Measurements from ENCODE around the gene TBC1D8. TPM values are rescaled to one million over a fixed set of nuclear protein-coding genes. Genes with fewer than 3 reads are reported as not detected.
"Not testable (repeated sequence)": the region's sequence is repeated elsewhere in the genome, so short reads cannot be mapped to it uniquely, and the experiment has no call there.

The TBC1D8 gene
- total RNA-seq, 1 experiment from 2014 or later: 139 TPM

DNA sequence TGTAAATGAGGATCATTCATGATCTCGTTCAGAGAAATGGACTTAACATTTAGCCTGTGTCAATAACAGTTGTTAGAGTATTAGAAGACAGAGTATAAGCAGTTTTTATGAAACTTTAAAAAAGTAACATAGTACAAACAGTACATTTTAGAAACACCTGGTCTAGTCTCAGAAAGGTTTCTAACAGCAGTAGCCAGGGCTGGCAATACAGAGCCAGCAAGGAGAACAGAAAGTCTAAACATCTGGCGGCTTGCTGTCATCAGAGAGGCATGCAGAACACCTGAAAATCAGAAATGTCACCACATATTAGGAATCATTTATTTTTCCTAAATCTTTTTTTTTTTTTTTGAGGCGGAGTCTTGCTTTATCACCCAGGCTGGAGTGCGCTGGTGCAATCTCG is 99.0 kb downstream of the TBC1D8 start:
- TF ChIP-seq TCF7L2 (IDR thresholded peaks at IDR 0.05; ENCODE audit: low read depth, low read length) (no peak), CTCF (IDR thresholded peaks at IDR 0.05) (no peak), REST (IDR thresholded peaks at IDR 0.05; ENCODE audit: insufficient read depth in 1 of 2, low read depth in 2 of 2, low read length in 1 of 2) (no peak), POLR2AphosphoS5 (IDR thresholded peaks at IDR 0.05; ENCODE audit: low read depth, low read length) (no peak), SIN3A (IDR thresholded peaks at IDR 0.05; ENCODE audit: borderline replicate concordance, insufficient read depth, low read depth, low read length) (no peak)
- ChIA-PET POLR2A (interaction anchor here (0.6 kb wide), 1 partner anchor 129 kb away, joined by 6 read pairs; no protein-coding TSS in a partner anchor), CTCF (no interaction called here)
- in situ Hi-C loops (cut with HindIII; ENCODE audit: low pct_unique_long_range_greater_than_20kb, low sequenced_read_pairs) (no loop called here), intact Hi-C loops (cut with micrococcal nuclease; ENCODE audit: unreplicated experiment) (no loop called here)
- H3K36me3 ChIP-seq (ENCODE audit: control insufficient read depth, insufficient read depth, low read length): peaks cover 39% of the 10 kb centered on the region
- H3K27me3 ChIP-seq (ENCODE audit: control insufficient read depth, insufficient read depth, low read length): no peaks in the 10 kb centered on the region
- H3K4me1 ChIP-seq (ENCODE audit: control insufficient read depth, insufficient read depth, low read length): peaks cover 14% of the 10 kb centered on the region
- peak overlapping the region; percentile 15; the same call in 1 of the 2 replicates for H3K27ac ChIP-seq (ENCODE audit: low read length)
- DNase-seq (ENCODE audit: low read depth, low spot score) (no peak), ATAC-seq (no peak)
- H3K9me3 ChIP-seq (ENCODE audit: control insufficient read depth, insufficient read depth, low read depth, low read length): no peaks in the 10 kb centered on the region
- BruUV-seq (replicated peaks): no TSS peak
- no peak overlapping the region for H3K4me3 ChIP-seq (ENCODE audit: low read depth in 2 of 2, low read length in 2 of 2)

GRCh38 chr2:101050886-101051285 is 100.3 kb downstream of the TBC1D8 start:
- H3K27ac ChIP-seq (ENCODE audit: low read length); ATAC-seq; in situ Hi-C loops (cut with HindIII; ENCODE audit: low pct_unique_long_range_greater_than_20kb, low sequenced_read_pairs); H3K27me3 ChIP-seq (ENCODE audit: control insufficient read depth, insufficient read depth, low read length); intact Hi-C loops (cut with micrococcal nuclease; ENCODE audit: unreplicated experiment); H3K4me3 ChIP-seq (ENCODE audit: low read depth in 2 of 2, low read length in 2 of 2); H3K9me3 ChIP-seq (ENCODE audit: control insufficient read depth, insufficient read depth, low read depth, low read length); DNase-seq (ENCODE audit: low read depth, low spot score); POLR2A ChIA-PET: not testable (repeated sequence)
- Histone ChIP-seq H3K4me1 (ENCODE audit: control insufficient read depth, insufficient read depth, low read length) (peaks cover 14% of the 10 kb centered on the region), H3K36me3 (ENCODE audit: control insufficient read depth, insufficient read depth, low read length) (peaks cover 42% of the 10 kb centered on the region)
- CTCF ChIA-PET: interaction anchor here (0.6 kb wide), 1 partner anchor 96 kb away, joined by 3 read pairs; no protein-coding TSS in a partner anchor
- TSS peak; percentile 16 for BruUV-seq (replicated peaks)

- intact Hi-C loops (cut with micrococcal nuclease; ENCODE audit: unreplicated experiment): no loop called here
- Histone ChIP-seq H3K4me3 (ENCODE audit: low read depth in 2 of 2, low read length in 2 of 2) (no peak overlapping the region), H3K9me3 (ENCODE audit: control insufficient read depth, insufficient read depth, low read depth, low read length) (no peaks in the 10 kb centered on the region), H3K27me3 (ENCODE audit: control insufficient read depth, insufficient read depth, low read length) (no peaks in the 10 kb centered on the region), H3K27ac (ENCODE audit: low read length) (no peak overlapping the region), H3K4me1 (ENCODE audit: control insufficient read depth, insufficient read depth, low read length) (peaks cover 11% of the 10 kb centered on the region), H3K36me3 (ENCODE audit: control insufficient read depth, insufficient read depth, low read length) (peaks cover 40% of the 10 kb centered on the region)
- CTCF ChIA-PET: no interaction called here
- in situ Hi-C loops (cut with HindIII; ENCODE audit: low pct_unique_long_range_greater_than_20kb, low sequenced_read_pairs): no loop called here
- no peak for ATAC-seq
- TF ChIP-seq CTCF (IDR thresholded peaks at IDR 0.05): no peak
- no peak for TF ChIP-seq REST (IDR thresholded peaks at IDR 0.05; ENCODE audit: insufficient read depth in 1 of 2, low read depth in 2 of 2, low read length in 1 of 2)
- TF ChIP-seq POLR2AphosphoS5 (IDR thresholded peaks at IDR 0.05; ENCODE audit: low read depth, low read length): no peak; the same call in 1 of the 2 replicates
- TF ChIP-seq SIN3A (IDR thresholded peaks at IDR 0.05; ENCODE audit: borderline replicate concordance, insufficient read depth, low read depth, low read length): no peak
- TF ChIP-seq TCF7L2 (IDR thresholded peaks at IDR 0.05; ENCODE audit: low read depth, low read length): no peak
- POLR2A ChIA-PET: interaction anchor here (0.6 kb wide), 1 partner anchor 67 kb away, joined by 5 read pairs; no protein-coding TSS in a partner anchor
- TSS peak; percentile 14 for BruUV-seq (replicated peaks)
- DNase-seq (ENCODE audit: low read depth, low spot score): no peak
Measured at GRCh38 chr2:101048756-101049155, 102.4 kb downstream of the TBC1D8 start.

All from Panc1 (cell line).